ENCODE results near the gene PPP1R13B. TPM values are rescaled to one million over a fixed set of nuclear protein-coding genes. Genes with fewer than 3 reads are reported as not detected.

The PPP1R13B gene
- total RNA-seq, 2 experiments from 2014 or later, result 8.2 to 18.9 TPM

DNA sequence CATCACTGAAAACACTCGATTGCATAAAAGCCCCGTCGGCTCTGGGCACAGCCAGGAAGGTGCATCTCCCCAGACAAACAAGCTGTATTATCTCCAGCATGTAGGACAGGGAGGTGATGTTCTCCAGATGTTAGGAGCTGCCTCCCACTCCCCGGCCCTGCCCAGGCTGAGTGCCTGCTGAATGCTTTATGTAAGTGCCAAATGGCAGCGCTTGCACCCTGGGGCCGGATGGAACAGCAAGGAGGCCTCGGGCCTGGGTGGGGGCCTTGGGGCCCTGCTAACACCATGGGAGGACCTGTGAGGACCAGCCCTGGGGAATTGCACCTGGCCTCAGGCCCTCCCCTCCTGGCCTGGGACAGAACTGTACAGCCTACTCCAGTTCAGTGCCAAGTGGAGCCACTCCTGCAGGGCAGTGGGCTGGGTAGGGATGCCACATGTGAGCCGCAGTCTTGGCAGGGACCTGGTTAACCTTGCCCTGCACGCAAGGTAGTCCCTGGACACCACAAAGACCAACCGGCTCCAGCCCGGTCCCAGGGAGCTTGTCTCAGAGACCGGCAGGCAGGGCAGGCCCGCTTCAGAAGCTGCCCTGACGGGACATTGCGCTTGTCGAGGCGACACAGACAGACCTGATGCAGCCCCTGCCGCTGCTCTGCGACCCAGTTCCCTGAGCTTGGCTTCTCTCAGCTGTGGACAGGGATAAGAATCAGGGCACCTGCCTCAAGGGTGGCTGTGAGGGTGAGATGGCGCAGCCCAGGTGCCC lies 35.3 kb upstream of the PPP1R13B start:
- Histone ChIP-seq H2AFZ (ENCODE audit: low read length) (no peak overlapping the region), H3K36me3 (ENCODE audit: insufficient read depth, low read length) (no peaks in the 10 kb centered on the region), H3K4me3 (ENCODE audit: low read depth, low read length, poor library complexity, severe bottlenecking) (no peak overlapping the region), H3K9me2 (ENCODE audit: insufficient read depth, low read length) (no peaks in the 10 kb centered on the region), H3K9me3 (ENCODE audit: low read length) (no peaks in the 10 kb centered on the region), H3K4me2 (ENCODE audit: low read length) (no peak overlapping the region), H3K27ac (ENCODE audit: low read depth, low read length, poor library complexity, severe bottlenecking) (no peak overlapping the region), H3K79me2 (ENCODE audit: insufficient read depth, low read depth, low read length) (no peaks in the 10 kb centered on the region), H4K20me1 (ENCODE audit: insufficient read depth, low read length) (no peaks in the 10 kb centered on the region), H3K4me1 (ENCODE audit: insufficient read depth, low read length, poor library complexity, severe bottlenecking) (no peaks in the 10 kb centered on the region)
- TF ChIP-seq EZH2phosphoT487 (IDR thresholded peaks at IDR 0.05; ENCODE audit: borderline replicate concordance, low read depth, low read length), result no peak
- TF ChIP-seq, protein P1, sequence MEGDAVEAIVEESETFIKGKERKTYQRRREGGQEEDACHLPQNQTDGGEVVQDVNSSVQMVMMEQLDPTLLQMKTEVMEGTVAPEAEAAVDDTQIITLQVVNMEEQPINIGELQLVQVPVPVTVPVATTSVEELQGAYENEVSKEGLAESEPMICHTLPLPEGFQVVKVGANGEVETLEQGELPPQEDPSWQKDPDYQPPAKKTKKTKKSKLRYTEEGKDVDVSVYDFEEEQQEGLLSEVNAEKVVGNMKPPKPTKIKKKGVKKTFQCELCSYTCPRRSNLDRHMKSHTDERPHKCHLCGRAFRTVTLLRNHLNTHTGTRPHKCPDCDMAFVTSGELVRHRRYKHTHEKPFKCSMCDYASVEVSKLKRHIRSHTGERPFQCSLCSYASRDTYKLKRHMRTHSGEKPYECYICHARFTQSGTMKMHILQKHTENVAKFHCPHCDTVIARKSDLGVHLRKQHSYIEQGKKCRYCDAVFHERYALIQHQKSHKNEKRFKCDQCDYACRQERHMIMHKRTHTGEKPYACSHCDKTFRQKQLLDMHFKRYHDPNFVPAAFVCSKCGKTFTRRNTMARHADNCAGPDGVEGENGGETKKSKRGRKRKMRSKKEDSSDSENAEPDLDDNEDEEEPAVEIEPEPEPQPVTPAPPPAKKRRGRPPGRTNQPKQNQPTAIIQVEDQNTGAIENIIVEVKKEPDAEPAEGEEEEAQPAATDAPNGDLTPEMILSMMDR (conservative IDR thresholded peaks at IDR 0.05; ENCODE audit: low read length), result no peak
- intact Hi-C loops (cut with micrococcal nuclease; ENCODE audit: unreplicated experiment), result no loop called here
- ChIA-PET POLR2A (no interaction called here), CTCF (ENCODE audit: unreplicated experiment) (no interaction called here)
- DNase-seq (ENCODE audit: low spot score), result no peak
- BruUV-seq (replicated peaks), result no TSS peak

DNA sequence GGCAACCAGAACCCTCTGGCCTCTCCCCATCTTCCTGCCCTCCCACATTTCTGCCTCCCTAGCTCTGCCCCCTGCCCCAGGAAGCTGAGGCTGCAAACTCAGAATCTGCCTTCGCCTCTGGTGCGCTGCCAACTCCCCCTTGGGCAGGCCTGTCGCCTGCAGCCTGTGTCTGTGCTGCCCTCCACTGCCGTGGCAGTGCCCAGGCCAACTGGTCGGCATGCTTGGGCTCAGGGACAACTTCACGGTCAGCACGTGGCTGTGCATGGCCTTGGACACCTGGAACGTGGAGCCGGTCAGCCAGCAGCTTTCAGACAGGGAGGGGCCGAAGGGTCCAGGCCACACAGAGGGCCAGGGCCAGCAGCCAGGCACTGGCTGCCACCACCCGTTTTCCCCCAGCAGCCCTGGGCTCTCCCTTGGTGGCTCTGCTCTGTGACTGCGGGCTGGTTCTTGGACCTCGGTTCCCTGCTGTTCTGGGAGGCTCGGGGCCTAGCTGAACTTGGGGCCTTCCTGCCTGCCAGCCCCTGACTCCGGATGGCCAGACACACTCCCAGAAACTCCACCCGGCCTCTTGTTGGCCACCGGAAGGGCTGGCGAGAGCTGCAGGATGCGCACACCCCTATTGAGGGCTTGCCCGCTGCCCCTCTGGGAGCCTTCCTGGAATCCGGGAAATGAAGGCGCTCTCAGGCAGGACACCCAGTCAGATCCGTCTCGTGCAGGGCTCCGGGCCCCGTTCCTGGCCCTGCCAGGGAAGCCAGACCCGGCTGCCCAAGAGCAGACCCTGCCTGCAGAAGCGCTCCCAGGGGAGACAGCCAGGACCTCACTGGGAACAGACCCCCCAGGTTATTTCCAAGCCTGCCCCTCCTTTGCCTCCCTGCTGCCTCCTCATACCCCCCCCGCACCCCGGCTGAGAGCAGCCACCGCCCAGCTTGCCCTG lies 34.2 kb upstream of the PPP1R13B start:
- CTCF ChIA-PET (ENCODE audit: unreplicated experiment), result interaction anchor here (1.0 kb wide), 1 partner anchor 73 kb away, joined by 4 read pairs; no protein-coding TSS in a partner anchor
- POLR2A ChIA-PET, result interaction anchor here (0.5 kb wide), 1 partner anchor 17 kb away, joined by 8 read pairs; no protein-coding TSS in a partner anchor

More for the DNA sequence above, 34.2 kb upstream of the PPP1R13B start:
- intact Hi-C loops (cut with micrococcal nuclease; ENCODE audit: unreplicated experiment), result no loop called here
- Histone ChIP-seq H3K4me1 (ENCODE audit: insufficient read depth, low read length, poor library complexity, severe bottlenecking) (no peaks in the 10 kb centered on the region), H3K4me2 (ENCODE audit: low read length) (no peak overlapping the region), H4K20me1 (ENCODE audit: insufficient read depth, low read length) (no peaks in the 10 kb centered on the region), H3K4me3 (ENCODE audit: low read depth, low read length, poor library complexity, severe bottlenecking) (no peak overlapping the region), H3K79me2 (ENCODE audit: insufficient read depth, low read depth, low read length) (no peaks in the 10 kb centered on the region), H3K36me3 (ENCODE audit: insufficient read depth, low read length) (no peaks in the 10 kb centered on the region), H2AFZ (ENCODE audit: low read length) (no peak overlapping the region), H3K9me3 (ENCODE audit: low read length) (no peaks in the 10 kb centered on the region), H3K27ac (ENCODE audit: low read depth, low read length, poor library complexity, severe bottlenecking) (no peak overlapping the region), H3K9me2 (ENCODE audit: insufficient read depth, low read length) (no peaks in the 10 kb centered on the region)
- TF ChIP-seq EZH2phosphoT487 (IDR thresholded peaks at IDR 0.05; ENCODE audit: borderline replicate concordance, low read depth, low read length), result no peak
- TF ChIP-seq, protein P1 (conservative IDR thresholded peaks at IDR 0.05; ENCODE audit: low read length), result no peak
- no peak for DNase-seq (ENCODE audit: low spot score)
- BruUV-seq (replicated peaks), result no TSS peak
